Osteoblast (primary cell): ENCODE data around the gene DNAH9. TPM values are rescaled to one million over a fixed set of nuclear protein-coding genes. Genes with fewer than 3 reads are reported as not detected.

ENCODE experiments used
- DNase-seq: peaks from one replicate; pipeline ENCODE4 v3.0.0; 2011; ENCODE audit warnings: low spot score, mixed read lengths; ENCODE audit not compliant: insufficient read length; ENCODE audit errors: missing footprints
- H2AFZ ChIP-seq: 2 replicates; pipeline ENCODE4 v1.6.0; 2011; ENCODE audit warnings: mild to moderate bottlenecking, low read length
- H3K27ac ChIP-seq: 2 replicates; pipeline ENCODE4 v1.5.1; 2011; ENCODE audit warnings: mild to moderate bottlenecking, low read depth, low read length, moderate library complexity
- H3K27me3 ChIP-seq: 2 replicates; pipeline ENCODE4 v1.6.0; 2012; ENCODE audit warnings: mild to moderate bottlenecking, control low read depth, inconsistent platforms, low read length, moderate library complexity; ENCODE audit not compliant: insufficient read depth
- H3K36me3 ChIP-seq: 2 replicates; pipeline ENCODE4 v1.5.1; 2011; ENCODE audit warnings: mild to moderate bottlenecking, low read length, control low read depth, moderate library complexity; ENCODE audit not compliant: insufficient read depth
- H3K4me1 ChIP-seq: 2 replicates; pipeline ENCODE4 v1.5.1; 2011; ENCODE audit warnings: mild to moderate bottlenecking, low read length, control low read depth, moderate library complexity; ENCODE audit not compliant: insufficient read depth
- H3K4me2 ChIP-seq: 2 replicates; pipeline ENCODE4 v1.6.0; 2011; ENCODE audit warnings: mild to moderate bottlenecking, low read length; ENCODE audit not compliant: insufficient read depth
- H3K4me3 ChIP-seq: fragments of 200-600 bp; sonication (generic); 3 replicates; pipeline ENCODE4 v1.5.1; 2012; ENCODE audit warnings: mild to moderate bottlenecking, low read length, inconsistent platforms; ENCODE audit not compliant: insufficient read depth
- H3K79me2 ChIP-seq: 2 replicates; pipeline ENCODE4 v1.6.0; 2012; ENCODE audit warnings: mild to moderate bottlenecking, low read length, control low read depth, inconsistent platforms; ENCODE audit not compliant: insufficient read depth
- H3K9me3 ChIP-seq: 2 replicates; pipeline ENCODE4 v1.5.1; 2011; ENCODE audit warnings: low read depth, low read length, control low read depth
- H4K20me1 ChIP-seq: 2 replicates; pipeline ENCODE4 v1.6.0; 2012; ENCODE audit warnings: mild to moderate bottlenecking, low read length, control low read depth; ENCODE audit not compliant: insufficient read depth
- total RNA-seq: library from RNA; depleted of rRNA; stranded (reverse); fragments of >200 nt; gene quantifications from 2 replicates; pipeline ENCODE4 v1.2.3, GENCODE V29; 2012
- TF ChIP-seq, protein P1 (sequence below): IDR thresholded peaks from 2 replicates; pipeline ENCODE4 v1.5.1; 2011; ENCODE audit warnings: mild to moderate bottlenecking, low read depth, low read length, moderate library complexity; ENCODE audit errors: extremely low read depth

DNAH9 gene
- total RNA-seq, 1 donor = not detected

DNA sequence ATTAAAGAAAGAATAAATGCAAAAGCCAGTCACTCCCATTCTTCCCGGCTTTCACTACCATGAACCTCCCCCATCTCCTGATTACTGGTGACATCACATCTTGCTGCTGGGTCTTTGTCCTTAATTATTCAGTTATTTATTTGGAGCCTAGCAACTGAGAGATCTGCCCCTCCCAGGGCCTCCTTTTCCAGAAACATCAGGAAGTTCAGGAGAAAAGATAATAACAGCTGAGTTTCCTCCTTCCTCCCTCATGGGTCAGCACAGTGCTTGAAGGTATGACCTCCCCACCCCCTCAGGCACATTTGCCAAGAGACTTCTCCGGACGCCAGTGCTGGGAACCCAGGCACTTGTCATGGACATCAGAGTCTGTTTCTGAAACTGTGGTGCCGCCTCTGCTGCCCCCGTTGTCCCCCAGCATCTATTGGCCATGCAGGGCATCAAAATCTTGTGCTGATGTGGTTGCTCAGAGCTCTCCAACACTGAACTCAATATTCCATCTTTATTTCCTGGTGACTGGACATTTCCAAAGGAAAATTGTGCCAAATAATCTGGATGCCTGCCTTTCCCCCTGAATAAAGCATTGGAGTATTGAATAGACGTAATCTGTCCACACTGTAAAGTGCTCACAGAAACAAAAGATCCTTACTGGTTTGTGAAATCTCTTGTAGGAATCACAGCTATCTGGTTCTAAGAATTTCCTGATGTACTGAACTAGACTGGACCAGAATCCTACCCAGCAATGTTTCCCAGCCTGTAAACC is 327.2 kb downstream of the DNAH9 start:
- DNase-seq = peak; percentile 66
- Histone ChIP-seq H3K79me2 (no peaks in the 10 kb centered on the region), H3K4me3 (no peak overlapping the region), H3K9me3 (no peaks in the 10 kb centered on the region), H3K27ac (no peak overlapping the region), H3K4me2 (no peak overlapping the region), H3K27me3 (no peaks in the 10 kb centered on the region), H4K20me1 (no peaks in the 10 kb centered on the region), H2AFZ (no peak overlapping the region), H3K4me1 (no peaks in the 10 kb centered on the region), H3K36me3 (no peaks in the 10 kb centered on the region)
- TF ChIP-seq, protein P1, sequence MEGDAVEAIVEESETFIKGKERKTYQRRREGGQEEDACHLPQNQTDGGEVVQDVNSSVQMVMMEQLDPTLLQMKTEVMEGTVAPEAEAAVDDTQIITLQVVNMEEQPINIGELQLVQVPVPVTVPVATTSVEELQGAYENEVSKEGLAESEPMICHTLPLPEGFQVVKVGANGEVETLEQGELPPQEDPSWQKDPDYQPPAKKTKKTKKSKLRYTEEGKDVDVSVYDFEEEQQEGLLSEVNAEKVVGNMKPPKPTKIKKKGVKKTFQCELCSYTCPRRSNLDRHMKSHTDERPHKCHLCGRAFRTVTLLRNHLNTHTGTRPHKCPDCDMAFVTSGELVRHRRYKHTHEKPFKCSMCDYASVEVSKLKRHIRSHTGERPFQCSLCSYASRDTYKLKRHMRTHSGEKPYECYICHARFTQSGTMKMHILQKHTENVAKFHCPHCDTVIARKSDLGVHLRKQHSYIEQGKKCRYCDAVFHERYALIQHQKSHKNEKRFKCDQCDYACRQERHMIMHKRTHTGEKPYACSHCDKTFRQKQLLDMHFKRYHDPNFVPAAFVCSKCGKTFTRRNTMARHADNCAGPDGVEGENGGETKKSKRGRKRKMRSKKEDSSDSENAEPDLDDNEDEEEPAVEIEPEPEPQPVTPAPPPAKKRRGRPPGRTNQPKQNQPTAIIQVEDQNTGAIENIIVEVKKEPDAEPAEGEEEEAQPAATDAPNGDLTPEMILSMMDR = no peak

DNA sequence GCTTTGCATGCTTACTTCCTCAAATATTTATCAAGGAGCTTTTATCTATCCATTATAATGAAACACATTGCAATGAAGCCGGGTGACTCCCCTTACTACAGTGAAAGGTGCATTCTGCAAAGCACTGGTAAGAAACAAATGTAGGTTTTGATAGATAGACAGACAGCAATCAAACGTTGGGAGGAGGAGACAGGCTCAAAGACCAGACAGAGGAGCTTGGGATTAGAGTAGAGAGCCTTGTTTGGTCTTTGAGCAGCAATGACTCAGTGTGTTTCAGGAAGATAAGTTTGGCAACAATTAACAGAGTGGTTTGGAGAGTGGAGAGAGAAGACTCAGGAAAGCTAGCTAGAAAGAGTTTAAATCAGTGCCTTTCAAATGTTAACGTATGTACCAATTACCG is 330.2 kb downstream of the DNAH9 start:
- Histone ChIP-seq H3K4me2 (no peak overlapping the region), H3K4me1 (no peaks in the 10 kb centered on the region), H3K79me2 (no peaks in the 10 kb centered on the region), H3K27me3 (no peaks in the 10 kb centered on the region), H3K36me3 (no peaks in the 10 kb centered on the region), H3K27ac (no peak overlapping the region), H3K4me3 (no peak overlapping the region), H3K9me3 (no peaks in the 10 kb centered on the region), H4K20me1 (no peaks in the 10 kb centered on the region), H2AFZ (no peak overlapping the region)
- peak; percentile 76 for DNase-seq
- TF ChIP-seq, protein P1 = no peak

DNA sequence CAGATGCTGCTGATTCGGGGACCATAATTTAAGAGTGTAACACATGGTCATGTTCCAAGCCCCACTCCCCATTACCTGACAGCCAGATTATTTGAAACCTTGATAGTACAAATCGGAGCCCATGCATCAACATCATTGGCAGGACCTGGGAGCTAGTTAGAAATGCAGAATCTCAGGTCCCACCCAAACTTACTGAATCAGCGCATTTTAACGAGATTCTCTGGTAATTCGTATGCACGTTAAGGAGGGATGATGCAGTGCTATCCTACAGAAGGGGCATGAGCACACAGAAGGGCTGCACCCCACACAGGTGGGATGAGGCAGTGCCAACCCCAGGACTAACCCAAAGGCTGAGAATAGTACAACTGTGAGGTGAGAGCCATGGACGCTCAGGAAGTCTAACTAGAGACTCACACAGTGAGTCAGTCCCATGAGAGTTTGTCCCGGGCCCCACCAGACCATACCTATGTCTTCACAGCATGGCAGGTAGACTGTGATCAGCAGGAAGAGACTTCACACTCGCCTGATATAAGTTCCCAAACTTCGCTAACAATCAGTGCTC is 334.1 kb downstream of the DNAH9 start:
- Histone ChIP-seq H2AFZ (no peak overlapping the region), H3K36me3 (no peaks in the 10 kb centered on the region), H3K27me3 (no peaks in the 10 kb centered on the region), H3K4me3 (no peak overlapping the region), H4K20me1 (no peaks in the 10 kb centered on the region), H3K4me2 (no peak overlapping the region), H3K4me1 (no peaks in the 10 kb centered on the region), H3K79me2 (no peaks in the 10 kb centered on the region), H3K9me3 (no peaks in the 10 kb centered on the region), H3K27ac (no peak overlapping the region)
- TF ChIP-seq, protein P1 = no peak
- no peak for DNase-seq

DNA sequence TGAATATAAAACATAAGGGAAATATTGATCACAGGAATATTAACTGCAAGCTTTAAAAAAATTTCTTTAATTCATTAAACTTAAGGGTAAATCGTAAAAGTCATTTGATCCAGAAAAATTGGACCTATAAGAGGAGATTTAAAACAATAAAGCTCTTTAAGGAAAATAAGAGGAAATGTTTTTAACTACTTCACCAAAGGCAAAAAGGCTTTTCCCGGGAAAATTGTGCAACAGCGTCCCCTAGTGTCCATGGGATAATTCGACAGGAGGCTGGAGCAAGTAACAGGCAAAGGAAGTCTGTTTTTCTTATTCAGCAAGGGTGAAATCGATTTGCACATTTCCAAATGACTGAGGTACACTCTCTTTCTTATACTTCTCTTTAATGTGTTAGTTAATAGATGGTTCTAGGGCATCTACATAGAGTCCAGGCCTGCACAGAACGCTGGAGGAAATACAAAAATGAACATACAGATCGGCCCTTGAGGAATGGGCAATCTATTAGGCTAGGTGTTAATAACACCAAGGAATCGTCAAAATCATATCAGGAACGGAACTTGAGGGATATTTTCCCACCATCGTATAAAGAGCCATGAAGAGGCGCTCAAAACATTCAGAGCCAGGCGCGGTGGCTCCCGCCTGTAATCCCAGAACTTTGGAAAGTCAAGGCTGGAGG is 337.6 kb downstream of the DNAH9 start:
- no peaks in the 10 kb centered on the region for H3K4me1 ChIP-seq
- no peak overlapping the region for H2AFZ ChIP-seq
- H3K27me3 ChIP-seq = no peaks in the 10 kb centered on the region
- no peaks in the 10 kb centered on the region for H3K9me3 ChIP-seq
- no peaks in the 10 kb centered on the region for H3K79me2 ChIP-seq
- no peaks in the 10 kb centered on the region for H3K36me3 ChIP-seq
- DNase-seq = peak; percentile 59
- no peaks in the 10 kb centered on the region for H4K20me1 ChIP-seq
- TF ChIP-seq, protein P1 = peak; percentile 72
- no peak overlapping the region for H3K4me3 ChIP-seq
- H3K27ac ChIP-seq = no peak overlapping the region
- H3K4me2 ChIP-seq = no peak overlapping the region
